Measurements from ENCODE around the gene CLEC19A.

- no peak for TF ChIP-seq POLR2A (IDR thresholded peaks at IDR 0.05)
- TF ChIP-seq CTCF (IDR thresholded peaks at IDR 0.05) = no peak
- no peak for TF ChIP-seq EP300 (IDR thresholded peaks at IDR 0.05)
Observed at GRCh38 chr16:19289811-19290485, 4.4 kb downstream of the CLEC19A start.

Data from ovary (tissue), 3 donors.